ENCODE data around the gene C1QTNF3. TPM values are rescaled to one million over a fixed set of nuclear protein-coding genes. Genes with fewer than 3 reads are reported as not detected.

The C1QTNF3 gene
- total and polyA plus RNA-seq, 2 donors (not counting 3 experiments of a cell fraction or from before 2014, with no cell fraction given): 1.6 TPM

- H4K20me1 ChIP-seq (replicated peaks; ENCODE audit: control insufficient read depth, extremely low read depth, insufficient read depth, low read length): no peaks in the 10 kb centered on the region
- H3K4me2 ChIP-seq (ENCODE audit: insufficient read depth, low read length): no peak overlapping the region
- H3K36me3 ChIP-seq (ENCODE audit: control insufficient read depth in 2 of 2, extremely low read depth in 1 of 2, insufficient read depth in 2 of 2, low read length in 2 of 2): no peaks in the 10 kb centered on the region
- no peak for TF ChIP-seq MYC (IDR thresholded peaks at IDR 0.05; ENCODE audit: low read depth, low read length)
- no peak for TF ChIP-seq MAX (IDR thresholded peaks at IDR 0.05; ENCODE audit: insufficient read depth, insufficient read length)
- TF ChIP-seq FOS (IDR thresholded peaks at IDR 0.05; ENCODE audit: borderline replicate concordance, insufficient read depth, low read length): no peak
- no TSS peak for BruUV-seq (replicated peaks)
- H3K79me2 ChIP-seq (ENCODE audit: control insufficient read depth, insufficient read depth, low read length): no peaks in the 10 kb centered on the region
- CTCF ChIA-PET: no interaction called here
- no peak for FAIRE-seq
- no peak overlapping the region for H3K9ac ChIP-seq (replicated peaks; ENCODE audit: extremely low read depth, insufficient read depth, low read length)
- H3K27ac ChIP-seq (ENCODE audit: insufficient read depth, low read depth, low read length): no peak overlapping the region
- no peaks in the 10 kb centered on the region for H3K9me1 ChIP-seq (replicated peaks; ENCODE audit: control insufficient read depth, extremely low read depth, insufficient read depth, low read length)
- dilution Hi-C loops (cut with MboI; ENCODE audit: extremely low pct_ligation_motif_present, low sequenced_read_pairs) (no loop called here), intact Hi-C loops (cut with micrococcal nuclease) (no loop called here)
- no peak for DNase-seq (ENCODE audit: low read depth, low spot score)
- POLR2A ChIA-PET: no interaction called here
- H2AFZ ChIP-seq (ENCODE audit: low read depth, low read length): no peak overlapping the region
- H3K27me3 ChIP-seq (ENCODE audit: control insufficient read depth in 2 of 2, insufficient read depth in 2 of 2, low read length in 2 of 2): no peaks in the 10 kb centered on the region
- no peak overlapping the region for H3K4me3 ChIP-seq (replicated peaks in 1 of 3; ENCODE audit: insufficient read depth in 1 of 3, low read depth in 1 of 3, low read length in 3 of 3)
- no peaks in the 10 kb centered on the region for H3K4me1 ChIP-seq (ENCODE audit: control insufficient read depth, extremely low read depth, insufficient read depth, low read length)
- no peaks in the 10 kb centered on the region for H3K9me3 ChIP-seq (replicated peaks; ENCODE audit: control insufficient read depth, insufficient read depth, low read length)
These were observed 14.6 kb upstream of the C1QTNF3 start for GRCh38 chr5:34057569-34057968.

- no peak for FAIRE-seq
- ChIA-PET POLR2A (no interaction called here), CTCF (no interaction called here)
- dilution Hi-C loops (cut with MboI; ENCODE audit: extremely low pct_ligation_motif_present, low sequenced_read_pairs): no loop called here
- intact Hi-C loops (cut with micrococcal nuclease): no loop called here
- BruUV-seq (replicated peaks): no TSS peak
- Histone ChIP-seq H3K4me2 (ENCODE audit: insufficient read depth, low read length) (no peak overlapping the region), H2AFZ (ENCODE audit: low read depth, low read length) (no peak overlapping the region), H3K9me1 (replicated peaks; ENCODE audit: control insufficient read depth, extremely low read depth, insufficient read depth, low read length) (no peaks in the 10 kb centered on the region), H3K27me3 (ENCODE audit: control insufficient read depth in 2 of 2, insufficient read depth in 2 of 2, low read length in 2 of 2) (no peaks in the 10 kb centered on the region), H3K9ac (replicated peaks; ENCODE audit: extremely low read depth, insufficient read depth, low read length) (no peak overlapping the region), H3K36me3 (ENCODE audit: control insufficient read depth in 2 of 2, extremely low read depth in 1 of 2, insufficient read depth in 2 of 2, low read length in 2 of 2) (no peaks in the 10 kb centered on the region), H3K4me1 (ENCODE audit: control insufficient read depth, extremely low read depth, insufficient read depth, low read length) (no peaks in the 10 kb centered on the region), H4K20me1 (replicated peaks; ENCODE audit: control insufficient read depth, extremely low read depth, insufficient read depth, low read length) (no peaks in the 10 kb centered on the region), H3K4me3 (replicated peaks in 1 of 3; ENCODE audit: insufficient read depth in 1 of 3, low read depth in 1 of 3, low read length in 3 of 3) (no peak overlapping the region), H3K79me2 (ENCODE audit: control insufficient read depth, insufficient read depth, low read length) (no peaks in the 10 kb centered on the region), H3K9me3 (replicated peaks; ENCODE audit: control insufficient read depth, insufficient read depth, low read length) (no peaks in the 10 kb centered on the region), H3K27ac (ENCODE audit: insufficient read depth, low read depth, low read length) (no peak overlapping the region)
- TF ChIP-seq MYC (IDR thresholded peaks at IDR 0.05; ENCODE audit: low read depth, low read length) (no peak), MAX (IDR thresholded peaks at IDR 0.05; ENCODE audit: insufficient read depth, insufficient read length) (no peak), POLR2A (IDR thresholded peaks at IDR 0.05; ENCODE audit: low read depth, low read length) (no peak), CTCF (IDR thresholded peaks at IDR 0.05; ENCODE audit: extremely low read depth in 1 of 2, insufficient read depth in 1 of 2, low read depth in 1 of 2, low read length in 2 of 2) (no peak), JUN (IDR thresholded peaks at IDR 0.05; ENCODE audit: borderline replicate concordance, insufficient read depth, insufficient read length, low read depth) (no peak), GATA2 (IDR thresholded peaks at IDR 0.05; ENCODE audit: insufficient read depth, insufficient read length, low read depth, low read length) (no peak), FOS (IDR thresholded peaks at IDR 0.05; ENCODE audit: borderline replicate concordance, insufficient read depth, low read length) (no peak)
- no peak for DNase-seq (ENCODE audit: low read depth, low spot score)
These were observed 14.1 kb upstream of the C1QTNF3 start for GRCh38 chr5:34057118-34057517.
